CD4-positive, alpha-beta T cell (primary cell): Measurements from ENCODE around the gene ALK. TPM values are rescaled to one million over a fixed set of nuclear protein-coding genes. Genes with fewer than 3 reads are reported as not detected.

ENCODE experiments used
- ATAC-seq: fragments of 200-7000 bp; cut with Tn5 transposase; one replicate; pipeline ENCODE4 v1.10.0; 2022; ENCODE audit warnings: mild to moderate bottlenecking; ENCODE audit not compliant: poor library complexity
- CTCF ChIA-PET: fragments of 350-600 bp; sonication (Branson Sonifier 250); formaldehyde crosslinking; loops from one replicate; lab custom pipeline; 2021; ENCODE audit warnings: antibody characterized with exemption, inconsistent platforms; lab: Charles Lee
- POLR2A ChIA-PET: fragments of 350-600 bp; sonication (Branson Sonifier 250); formaldehyde crosslinking; loops from one replicate; lab custom pipeline; 2021; ENCODE audit warnings: antibody characterized with exemption, inconsistent platforms; lab: Charles Lee
- DNase-seq, 14 experiments: peaks; one replicate each; pipeline ENCODE4 v3.0.0-alpha.2; 2013 to 2020; ENCODE audit warnings: mixed read lengths in 2 of 14
- H3K27ac ChIP-seq, 2 donors: one replicate each; pipeline versions ENCODE4 v1.5.1 to v1.7.0; 2013; ENCODE audit warnings: low read length in 2 of 2, low read depth in 1 of 2, mild to moderate bottlenecking in 1 of 2
- H3K27me3 ChIP-seq, 2 experiments: 1 replicate in 1 of 2; 2 replicates in 1 of 2; pipeline versions ENCODE4 v1.6.1 to v1.7.0; 2013; ENCODE audit warnings: low read length in 2 of 2, control low read depth in 1 of 2, mild to moderate bottlenecking in 1 of 2, moderate library complexity in 1 of 2; ENCODE audit not compliant: insufficient read depth in 2 of 2, control insufficient read depth in 1 of 2
- H3K36me3 ChIP-seq: one replicate; pipeline ENCODE4 v1.6.1; 2013; ENCODE audit warnings: low read length, control low read depth; ENCODE audit not compliant: insufficient read depth
- H3K4me1 ChIP-seq: one replicate; pipeline ENCODE4 v1.6.1; 2013; ENCODE audit warnings: low read length, control low read depth; ENCODE audit not compliant: insufficient read depth
- H3K4me3 ChIP-seq: one replicate; pipeline ENCODE4 v1.5.1; 2013; ENCODE audit warnings: mild to moderate bottlenecking, low read length, moderate library complexity
- H3K9me3 ChIP-seq, 2 experiments: 1 replicate in 1 of 2; 2 replicates in 1 of 2; pipeline versions ENCODE4 v1.6.1 to v1.7.0; 2013; ENCODE audit warnings: low read length in 2 of 2, mild to moderate bottlenecking in 2 of 2, control low read depth in 1 of 2, moderate library complexity in 1 of 2; ENCODE audit not compliant: control insufficient read depth in 1 of 2, insufficient read depth in 1 of 2
- H3K27ac Mint-ChIP-seq: one replicate; pipeline ENCODE4 v1.8.0; 2020; ENCODE audit warnings: mixed read lengths
- H3K27me3 Mint-ChIP-seq: one replicate; pipeline ENCODE4 v1.8.0; 2021; ENCODE audit warnings: mixed read lengths
- H3K36me3 Mint-ChIP-seq: one replicate; pipeline ENCODE4 v1.8.0; 2021; ENCODE audit warnings: low read depth, mixed read lengths
- H3K4me1 Mint-ChIP-seq: one replicate; pipeline ENCODE4 v1.8.0; 2021; ENCODE audit warnings: low read depth, mixed read lengths
- H3K4me3 Mint-ChIP-seq: one replicate; pipeline ENCODE4 v1.8.0; 2020; ENCODE audit warnings: mild to moderate bottlenecking, mixed read lengths
- H3K9me3 Mint-ChIP-seq: one replicate; pipeline ENCODE4 v1.8.0; 2020; ENCODE audit warnings: mixed read lengths
- CTCF ChIP-seq: fragments of 200-600 bp; IDR thresholded peaks from one replicate; pipeline ENCODE4 v1.8.0; 2022; ENCODE audit warnings: antibody characterized with exemption, mild to moderate bottlenecking
- intact Hi-C, 2 experiments: fragments of 100-400 bp; cut with DNase I in 1 of 2; cut with micrococcal nuclease in 1 of 2; formaldehyde crosslinking; loops; one replicate each; pipeline versions ENCODE4 v1.15.1 to v1.9.0; 2023 to 2025; cut with DNase I, micrococcal nuclease
- total RNA-seq, 174 experiments: library from RNA in 2 of 174; stranded (reverse) in 2 of 174; gene quantifications; one replicate each; pipeline ENCODE4 v1.2.3 and lab custom pipeline; 2021 to 2026

The ALK gene
- total RNA-seq, 2 experiments from 2014 or later = not detected

- Histone ChIP-seq H3K27ac (no peak overlapping the region), H3K4me1 (no peaks in the 10 kb centered on the region), H3K27me3 (peaks cover 7 to 32% of the 10 kb centered on the region in 2 experiments), H3K9me3 (no peaks in the 10 kb centered on the region), H3K4me3 (no peak overlapping the region), H3K36me3 (no peaks in the 10 kb centered on the region)
- H3K27ac Mint-ChIP-seq = no peak overlapping the region
- no peak for TF ChIP-seq CTCF
- no peaks in the 10 kb centered on the region for H3K4me1 Mint-ChIP-seq
- no peak overlapping the region for H3K4me3 Mint-ChIP-seq
- H3K9me3 Mint-ChIP-seq = no peaks in the 10 kb centered on the region
- CTCF ChIA-PET = no interaction called here
- POLR2A ChIA-PET = no interaction called here
- intact Hi-C loops = no loop called here
- H3K36me3 Mint-ChIP-seq = no peaks in the 10 kb centered on the region
- DNase-seq (no peak), ATAC-seq (no peak)
- peaks cover 69% of the 10 kb centered on the region for H3K27me3 Mint-ChIP-seq
These were observed 20.3 kb downstream of the ALK start for GRCh38 chr2:29900971-29901633.

- Mint-ChIP-seq H3K27ac (no peak overlapping the region), H3K27me3 (peaks cover 67% of the 10 kb centered on the region), H3K4me1 (no peaks in the 10 kb centered on the region), H3K9me3 (no peaks in the 10 kb centered on the region), H3K36me3 (no peaks in the 10 kb centered on the region), H3K4me3 (no peak overlapping the region)
- intact Hi-C loops = no loop called here
- POLR2A ChIA-PET = no interaction called here
- H3K4me3 ChIP-seq = no peak overlapping the region
- no peaks in the 10 kb centered on the region for H3K36me3 ChIP-seq
- H3K27me3 ChIP-seq = peaks cover 11 to 18% of the 10 kb centered on the region in 2 experiments
- CTCF ChIA-PET = no interaction called here
- no peaks in the 10 kb centered on the region for H3K9me3 ChIP-seq
- DNase-seq = no peak
- no peak for TF ChIP-seq CTCF
- no peak for ATAC-seq
- H3K4me1 ChIP-seq = no peaks in the 10 kb centered on the region
- H3K27ac ChIP-seq = no peak overlapping the region
These were observed 22.4 kb downstream of the ALK start for GRCh38 chr2:29898999-29899398.

GRCh38 chr2:29894822-29895614, 26.4 kb downstream of the ALK start:
- H3K36me3 ChIP-seq = no peaks in the 10 kb centered on the region
- ATAC-seq (no peak), DNase-seq (no peak)
- CTCF ChIA-PET = interaction anchor here (1.6 kb wide), 1 partner anchor 14 kb away, joined by 3 read pairs; no protein-coding TSS in a partner anchor
- H3K27me3 Mint-ChIP-seq = peaks cover 49% of the 10 kb centered on the region
- H3K4me3 Mint-ChIP-seq = no peak overlapping the region
- H3K27ac ChIP-seq = no peak overlapping the region
- no peak overlapping the region for H3K27ac Mint-ChIP-seq
- H3K9me3 Mint-ChIP-seq = no peaks in the 10 kb centered on the region
- TF ChIP-seq CTCF = no peak
- POLR2A ChIA-PET = no interaction called here
- intact Hi-C loops = no loop called here
- peaks cover 0 to 8% of the 10 kb centered on the region in 2 experiments for H3K27me3 ChIP-seq
- H3K4me1 ChIP-seq = no peaks in the 10 kb centered on the region
- H3K36me3 Mint-ChIP-seq = no peaks in the 10 kb centered on the region
- H3K9me3 ChIP-seq = no peaks in the 10 kb centered on the region
- no peak overlapping the region for H3K4me3 ChIP-seq
- no peaks in the 10 kb centered on the region for H3K4me1 Mint-ChIP-seq
